Testis (tissue), 3 donors: Measurements from ENCODE around the gene FAAH. TPM values are rescaled to one million over a fixed set of nuclear protein-coding genes. Genes with fewer than 3 reads are reported as not detected.

ENCODE experiments used
- DNase-seq: peaks from one replicate; pipeline ENCODE4 v3.0.0-alpha.2; 2019
- H3K27ac ChIP-seq, 2 donors: fragments of 200-600 bp; sonication (generic); one replicate each; pipeline ENCODE4 v1.5.1; 2019
- H3K27me3 ChIP-seq: fragments of 200-600 bp; sonication (generic); one replicate; pipeline ENCODE4 v1.5.1; 2019
- H3K36me3 ChIP-seq: fragments of 200-600 bp; sonication (generic); one replicate; pipeline ENCODE4 v1.5.1; 2017; ENCODE audit warnings: low read depth; ENCODE audit errors: missing control alignments
- H3K4me1 ChIP-seq: fragments of 200-600 bp; sonication (generic); one replicate; pipeline ENCODE4 v1.5.1; 2019
- H3K4me3 ChIP-seq, 2 donors: fragments of 200-600 bp; sonication (generic); one replicate each; pipeline ENCODE4 v1.5.1; 2017 to 2019
- H3K9me3 ChIP-seq: fragments of 200-600 bp; sonication (generic); one replicate; pipeline ENCODE4 v1.5.1; 2017
- CTCF ChIP-seq, 3 experiments: fragments of 450-650 bp in 2 of 3; fragments of 200-600 bp in 1 of 3; sonication (generic) in 1 of 3; IDR thresholded peaks; one replicate each; pipeline ENCODE4 v1.5.1; 2016 to 2019; ENCODE audit warnings: antibody characterized with exemption in 3 of 3, mild to moderate bottlenecking in 2 of 3, moderate library complexity in 1 of 3
- POLR2A ChIP-seq: fragments of 450-650 bp; IDR thresholded peaks from one replicate; pipeline ENCODE4 v1.6.1; 2017; ENCODE audit warnings: antibody characterized with exemption, mild to moderate bottlenecking, moderate library complexity
- WGBS, 2 donors: methylation state at CpG; one replicate each; pipeline ENCODE4 v1.1.5; 2018; 5-methylcytosine and 5-hydroxymethylcytosine counted together
- intact Hi-C: fragments of 100-400 bp; cut with DNase I; formaldehyde crosslinking; loops from one replicate; pipeline ENCODE4 v1.15.1; 2023; ENCODE audit warnings: low total_unique reads
- polyA plus RNA-seq: library from polyadenylated mRNA; stranded (reverse); fragments of 350-450 nt; fragmentation: Illumina TruSeq; extraction: RNeasy Lipid Tissue Mini Kit (QIAGEN cat#74804); gene quantifications from one replicate; pipeline ENCODE4 v1.2.3, GENCODE V29; 2014; ENCODE audit warnings: low read depth, low replicate concordance; ENCODE audit not compliant: insufficient read depth
- total RNA-seq, 2 donors: library from RNA; depleted of rRNA; stranded (reverse); fragments of >200 nt; gene quantifications; one replicate each; pipeline ENCODE4 v1.2.3, GENCODE V29; 2016

FAAH gene
- total and polyA plus RNA-seq, 3 donors from 2014 or later: 55.8 to 113 (median 72.0) TPM

GRCh38 chr1:46406881-46407608 lies 12.9 kb downstream of the FAAH start:
- Histone ChIP-seq H3K4me1 (peaks cover 5% of the 10 kb centered on the region), H3K27me3 (no peaks in the 10 kb centered on the region), H3K36me3 (no peaks in the 10 kb centered on the region), H3K27ac (no peak overlapping the region), H3K9me3 (no peaks in the 10 kb centered on the region), H3K4me3 (peak overlapping the region in 1 of 2 donors; percentile 38)
- 54 to 67% methylated on average over 10 to 13 of the region's 13 CpGs for WGBS, 2 donors
- no peak for DNase-seq
- no peak for TF ChIP-seq POLR2A
- no peak for TF ChIP-seq CTCF (IDR thresholded peaks at IDR 0.05)
- intact Hi-C loops: loop anchor here (10.0 kb wide), 1 partner anchor 118 kb away; no protein-coding TSS in a partner anchor

- H3K36me3 ChIP-seq: no peaks in the 10 kb centered on the region
- no peak overlapping the region for H3K27ac ChIP-seq
- 92 to 96% methylated on average over 9 of the region's 9 CpGs for WGBS, 2 donors
- TF ChIP-seq POLR2A (no peak), CTCF (IDR thresholded peaks at IDR 0.05) (no peak)
- H3K4me3 ChIP-seq: no peak overlapping the region
- intact Hi-C loops: loop anchor here (10.0 kb wide), 1 partner anchor 117 kb away; no protein-coding TSS in a partner anchor
- no peaks in the 10 kb centered on the region for H3K9me3 ChIP-seq
- H3K4me1 ChIP-seq: peaks cover 5% of the 10 kb centered on the region
- no peak for DNase-seq
- no peaks in the 10 kb centered on the region for H3K27me3 ChIP-seq
Measured at GRCh38 chr1:46407636-46408035, 13.5 kb downstream of the FAAH start.

GRCh38 chr1:46408356-46409062 lies 14.4 kb downstream of the FAAH start:
- WGBS, 2 donors: 95 to 96% methylated on average over 11 to 12 of the region's 12 CpGs
- peaks cover 5% of the 10 kb centered on the region for H3K4me1 ChIP-seq
- no peak for TF ChIP-seq CTCF (IDR thresholded peaks at IDR 0.05)
- no peak for TF ChIP-seq POLR2A
- intact Hi-C loops: loop anchor here (10.0 kb wide), 1 partner anchor 116 kb away; no protein-coding TSS in a partner anchor
- H3K4me3 ChIP-seq: no peak overlapping the region
- H3K27ac ChIP-seq: no peak overlapping the region
- H3K27me3 ChIP-seq: no peaks in the 10 kb centered on the region
- DNase-seq: no peak
- H3K36me3 ChIP-seq: no peaks in the 10 kb centered on the region
- no peaks in the 10 kb centered on the region for H3K9me3 ChIP-seq

- peaks cover 5% of the 10 kb centered on the region for H3K4me1 ChIP-seq
- no peak for DNase-seq
- no peaks in the 10 kb centered on the region for H3K9me3 ChIP-seq
- 100% methylated on average over 1 of the region's 1 CpG for WGBS, 2 donors
- H3K27ac ChIP-seq: no peak overlapping the region
- TF ChIP-seq POLR2A: no peak
- TF ChIP-seq CTCF (IDR thresholded peaks at IDR 0.05): no peak
- no peaks in the 10 kb centered on the region for H3K27me3 ChIP-seq
- no peak overlapping the region for H3K4me3 ChIP-seq
- H3K36me3 ChIP-seq: no peaks in the 10 kb centered on the region
- intact Hi-C loops: loop anchor here (10.0 kb wide), 1 partner anchor 116 kb away; no protein-coding TSS in a partner anchor
Measured at GRCh38 chr1:46409063-46409372, 14.9 kb downstream of the FAAH start.
